Osteoblast (primary cell): ENCODE measurements around the gene LEP. TPM values are rescaled to one million over a fixed set of nuclear protein-coding genes. Genes with fewer than 3 reads are reported as not detected.

Experiments
- DNase-seq: peaks from one replicate; pipeline ENCODE4 v3.0.0; 2011; ENCODE audit warnings: low spot score, mixed read lengths; ENCODE audit not compliant: insufficient read length; ENCODE audit errors: missing footprints
- H2AFZ ChIP-seq: 2 replicates; pipeline ENCODE4 v1.6.0; 2011; ENCODE audit warnings: mild to moderate bottlenecking, low read length
- H3K27ac ChIP-seq: 2 replicates; pipeline ENCODE4 v1.5.1; 2011; ENCODE audit warnings: mild to moderate bottlenecking, low read depth, low read length, moderate library complexity
- H3K27me3 ChIP-seq: 2 replicates; pipeline ENCODE4 v1.6.0; 2012; ENCODE audit warnings: mild to moderate bottlenecking, control low read depth, inconsistent platforms, low read length, moderate library complexity; ENCODE audit not compliant: insufficient read depth
- H3K36me3 ChIP-seq: 2 replicates; pipeline ENCODE4 v1.5.1; 2011; ENCODE audit warnings: mild to moderate bottlenecking, low read length, control low read depth, moderate library complexity; ENCODE audit not compliant: insufficient read depth
- H3K4me1 ChIP-seq: 2 replicates; pipeline ENCODE4 v1.5.1; 2011; ENCODE audit warnings: mild to moderate bottlenecking, low read length, control low read depth, moderate library complexity; ENCODE audit not compliant: insufficient read depth
- H3K4me2 ChIP-seq: 2 replicates; pipeline ENCODE4 v1.6.0; 2011; ENCODE audit warnings: mild to moderate bottlenecking, low read length; ENCODE audit not compliant: insufficient read depth
- H3K4me3 ChIP-seq: fragments of 200-600 bp; sonication (generic); 3 replicates; pipeline ENCODE4 v1.5.1; 2012; ENCODE audit warnings: mild to moderate bottlenecking, low read length, inconsistent platforms; ENCODE audit not compliant: insufficient read depth
- H3K79me2 ChIP-seq: 2 replicates; pipeline ENCODE4 v1.6.0; 2012; ENCODE audit warnings: mild to moderate bottlenecking, low read length, control low read depth, inconsistent platforms; ENCODE audit not compliant: insufficient read depth
- H3K9me3 ChIP-seq: 2 replicates; pipeline ENCODE4 v1.5.1; 2011; ENCODE audit warnings: low read depth, low read length, control low read depth
- H4K20me1 ChIP-seq: 2 replicates; pipeline ENCODE4 v1.6.0; 2012; ENCODE audit warnings: mild to moderate bottlenecking, low read length, control low read depth; ENCODE audit not compliant: insufficient read depth
- total RNA-seq: library from RNA; depleted of rRNA; stranded (reverse); fragments of >200 nt; gene quantifications from 2 replicates; pipeline ENCODE4 v1.2.3, GENCODE V29; 2012
- TF ChIP-seq, protein P1 (sequence below): IDR thresholded peaks from 2 replicates; pipeline ENCODE4 v1.5.1; 2011; ENCODE audit warnings: mild to moderate bottlenecking, low read depth, low read length, moderate library complexity; ENCODE audit errors: extremely low read depth

The LEP gene
- total RNA-seq, 1 donor, result 0.36 TPM

DNA sequence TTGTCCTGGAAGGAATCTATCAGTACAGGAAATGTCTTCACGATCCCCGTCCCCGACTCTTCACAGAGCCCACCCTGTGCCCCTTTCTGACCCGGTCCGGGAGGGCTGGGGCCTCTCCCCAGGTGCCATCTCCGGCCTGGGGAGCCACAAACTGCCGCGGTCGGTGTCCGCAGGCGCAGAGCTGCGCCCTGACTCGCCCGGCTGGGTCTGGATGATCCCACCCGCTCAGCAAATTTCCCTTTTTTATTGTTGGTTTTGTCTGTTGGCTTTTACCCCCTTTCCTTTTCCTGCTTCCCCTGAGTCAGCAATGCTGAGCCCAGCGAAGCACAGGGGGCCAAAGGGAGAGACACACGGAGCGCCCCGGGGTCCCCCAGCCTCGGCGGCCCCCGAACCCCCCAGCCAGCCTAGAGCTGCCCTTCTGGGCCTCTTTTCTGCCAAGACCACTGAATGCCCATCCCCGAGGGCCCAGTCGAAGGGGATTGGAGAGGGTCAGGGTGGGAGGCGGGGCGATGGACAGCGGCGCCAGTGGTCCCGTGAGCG is 30.9 kb downstream of the LEP start:
- Histone ChIP-seq H2AFZ (peak overlapping the region; percentile 89), H3K79me2 (no peaks in the 10 kb centered on the region), H3K4me2 (peak overlapping the region; percentile 84), H3K27ac (no peak overlapping the region), H3K4me1 (peaks cover 23% of the 10 kb centered on the region), H3K4me3 (peak overlapping the region; percentile 67), H4K20me1 (no peaks in the 10 kb centered on the region), H3K27me3 (peaks cover 2% of the 10 kb centered on the region), H3K36me3 (no peaks in the 10 kb centered on the region), H3K9me3 (no peaks in the 10 kb centered on the region)
- peak; percentile 44 for DNase-seq
- TF ChIP-seq, protein P1, sequence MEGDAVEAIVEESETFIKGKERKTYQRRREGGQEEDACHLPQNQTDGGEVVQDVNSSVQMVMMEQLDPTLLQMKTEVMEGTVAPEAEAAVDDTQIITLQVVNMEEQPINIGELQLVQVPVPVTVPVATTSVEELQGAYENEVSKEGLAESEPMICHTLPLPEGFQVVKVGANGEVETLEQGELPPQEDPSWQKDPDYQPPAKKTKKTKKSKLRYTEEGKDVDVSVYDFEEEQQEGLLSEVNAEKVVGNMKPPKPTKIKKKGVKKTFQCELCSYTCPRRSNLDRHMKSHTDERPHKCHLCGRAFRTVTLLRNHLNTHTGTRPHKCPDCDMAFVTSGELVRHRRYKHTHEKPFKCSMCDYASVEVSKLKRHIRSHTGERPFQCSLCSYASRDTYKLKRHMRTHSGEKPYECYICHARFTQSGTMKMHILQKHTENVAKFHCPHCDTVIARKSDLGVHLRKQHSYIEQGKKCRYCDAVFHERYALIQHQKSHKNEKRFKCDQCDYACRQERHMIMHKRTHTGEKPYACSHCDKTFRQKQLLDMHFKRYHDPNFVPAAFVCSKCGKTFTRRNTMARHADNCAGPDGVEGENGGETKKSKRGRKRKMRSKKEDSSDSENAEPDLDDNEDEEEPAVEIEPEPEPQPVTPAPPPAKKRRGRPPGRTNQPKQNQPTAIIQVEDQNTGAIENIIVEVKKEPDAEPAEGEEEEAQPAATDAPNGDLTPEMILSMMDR, result no peak

DNA sequence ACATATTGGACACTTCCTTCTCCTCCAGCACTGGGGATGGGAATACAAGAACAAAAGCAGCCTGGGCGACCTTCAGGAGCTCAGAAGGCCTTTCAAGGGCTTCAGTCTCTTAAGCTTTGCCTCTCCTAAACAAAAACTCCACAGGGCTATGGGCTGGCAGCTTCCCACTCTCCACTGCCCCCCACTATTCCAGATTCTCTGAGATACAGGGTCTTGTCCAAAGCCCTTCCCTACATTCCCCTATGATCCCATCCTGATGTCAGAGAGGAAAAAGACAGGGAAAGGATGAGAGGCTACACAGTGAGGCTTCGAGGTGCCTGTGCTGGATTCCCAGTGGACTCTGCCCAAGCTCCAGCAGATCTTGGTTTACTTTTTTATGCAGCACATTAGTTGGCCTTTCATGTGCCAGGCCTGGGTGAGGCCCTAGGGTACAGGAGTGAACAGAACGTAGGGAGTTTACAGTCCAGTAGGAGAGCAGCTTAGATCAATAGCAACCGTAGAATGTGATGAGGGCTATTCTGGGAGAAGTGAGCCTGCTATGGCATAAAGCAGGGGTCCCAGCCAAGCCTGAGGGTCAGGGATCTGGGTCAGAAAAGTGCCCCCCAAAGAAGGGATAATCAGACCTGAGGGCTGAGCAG is 33.3 kb downstream of the LEP start:
- Histone ChIP-seq H3K79me2 (no peaks in the 10 kb centered on the region), H3K27me3 (peaks cover 2% of the 10 kb centered on the region), H2AFZ (no peak overlapping the region), H3K36me3 (no peaks in the 10 kb centered on the region), H3K27ac (no peak overlapping the region), H4K20me1 (no peaks in the 10 kb centered on the region), H3K4me2 (no peak overlapping the region), H3K4me3 (no peak overlapping the region), H3K4me1 (peaks cover 11% of the 10 kb centered on the region), H3K9me3 (no peaks in the 10 kb centered on the region)
- no peak for DNase-seq
- TF ChIP-seq, protein P1, result no peak

DNA sequence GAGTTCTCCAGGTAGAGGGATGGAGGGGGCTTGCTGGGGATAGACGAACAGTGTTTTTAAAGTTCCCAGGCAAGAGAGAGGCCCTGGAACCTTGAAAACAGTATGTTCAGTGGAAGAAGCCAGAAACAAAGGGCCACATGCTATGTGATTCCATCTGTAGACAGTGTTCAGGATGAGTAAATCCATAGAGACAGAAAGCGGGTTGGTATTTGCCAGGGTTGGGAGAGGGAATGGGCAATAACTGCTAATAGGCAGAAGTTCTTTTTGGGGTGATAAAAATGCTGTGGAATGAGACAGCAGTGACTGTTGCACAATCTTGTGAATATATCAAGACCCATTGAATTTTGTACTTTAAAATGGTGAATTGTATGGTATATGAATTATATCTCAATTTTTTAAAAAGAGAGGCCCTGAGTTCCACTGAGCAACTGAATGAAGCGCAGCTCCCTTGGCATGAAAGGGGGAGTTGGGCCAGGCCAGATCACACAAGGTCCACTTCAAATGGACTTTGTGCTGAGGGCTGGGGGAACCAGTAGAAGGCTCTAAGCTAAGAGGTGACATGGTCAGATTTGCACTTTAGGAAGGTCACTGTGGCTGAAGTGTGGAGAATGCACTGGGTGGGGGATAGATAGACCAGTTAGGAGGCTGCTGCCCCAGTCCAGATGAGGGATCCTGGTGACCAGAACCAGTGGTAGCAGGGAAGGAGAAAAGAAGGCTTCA is 34.0 kb downstream of the LEP start:
- Histone ChIP-seq H4K20me1 (no peaks in the 10 kb centered on the region), H3K4me3 (no peak overlapping the region), H3K27ac (no peak overlapping the region), H3K9me3 (no peaks in the 10 kb centered on the region), H3K36me3 (no peaks in the 10 kb centered on the region), H3K27me3 (peaks cover 2% of the 10 kb centered on the region), H2AFZ (no peak overlapping the region), H3K79me2 (no peaks in the 10 kb centered on the region), H3K4me2 (no peak overlapping the region), H3K4me1 (peaks cover 11% of the 10 kb centered on the region)
- TF ChIP-seq, protein P1, result no peak
- DNase-seq, result no peak

DNA sequence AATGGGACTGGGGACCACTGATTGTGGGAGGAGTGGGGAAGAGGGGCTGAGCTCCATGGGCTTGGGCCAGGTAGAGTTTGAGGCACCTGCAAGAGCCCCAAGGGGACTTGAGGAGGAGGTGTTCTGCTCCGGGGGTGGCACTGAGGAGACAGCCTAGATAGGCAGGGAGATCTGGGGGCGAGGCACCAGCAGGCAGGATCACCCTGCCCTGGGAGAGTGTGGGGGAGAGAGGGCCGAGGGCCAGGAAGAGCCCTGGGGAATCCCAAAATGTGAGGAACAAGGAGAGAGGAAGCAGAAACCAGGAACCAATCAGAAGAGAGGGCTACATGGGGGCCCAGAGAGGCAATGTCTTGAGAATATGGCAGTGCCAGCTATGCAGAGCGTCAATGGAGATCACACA is 34.6 kb downstream of the LEP start:
- Histone ChIP-seq H3K79me2 (no peaks in the 10 kb centered on the region), H3K27ac (no peak overlapping the region), H2AFZ (no peak overlapping the region), H4K20me1 (no peaks in the 10 kb centered on the region), H3K27me3 (peaks cover 2% of the 10 kb centered on the region), H3K36me3 (no peaks in the 10 kb centered on the region), H3K4me1 (peaks cover 11% of the 10 kb centered on the region), H3K9me3 (no peaks in the 10 kb centered on the region), H3K4me2 (no peak overlapping the region), H3K4me3 (no peak overlapping the region)
- TF ChIP-seq, protein P1, result no peak
- DNase-seq, result no peak
